GM23248 (cell line): ENCODE data around the gene PCDHGA1. TPM values are rescaled to one million over a fixed set of nuclear protein-coding genes. Genes with fewer than 3 reads are reported as not detected.

Source experiments
- DNase-seq: peaks from one replicate; pipeline ENCODE4 v3.0.0-alpha.2; 2015
- H2AFZ ChIP-seq: fragments of 200-600 bp; sonication (generic); 2 replicates; pipeline ENCODE4 v1.6.1; 2016; ENCODE audit warnings: antibody characterized with exemption
- H3F3A ChIP-seq: fragments of 200-600 bp; sonication (generic); 2 replicates; pipeline ENCODE4 v1.6.1; 2016; ENCODE audit warnings: mild to moderate bottlenecking, antibody characterized with exemption, mixed run types; ENCODE audit not compliant: insufficient read depth
- H3K27ac ChIP-seq: fragments of 200-600 bp; sonication (generic); 2 replicates; pipeline ENCODE4 v1.5.1; 2016; ENCODE audit warnings: mild to moderate bottlenecking
- H3K27me3 ChIP-seq: fragments of 200-600 bp; sonication (generic); replicated peaks from 2 replicates; pipeline ENCODE4 v1.6.1; 2016; ENCODE audit warnings: mild to moderate bottlenecking; ENCODE audit not compliant: insufficient read depth
- H3K36me3 ChIP-seq: fragments of 200-600 bp; sonication (generic); 2 replicates; pipeline ENCODE4 v1.6.1; 2016; ENCODE audit warnings: low read depth, mild to moderate bottlenecking
- H3K4me1 ChIP-seq: fragments of 200-600 bp; sonication (generic); 2 replicates; pipeline ENCODE4 v1.6.1; 2016; ENCODE audit warnings: mild to moderate bottlenecking; ENCODE audit not compliant: insufficient read depth
- H3K4me2 ChIP-seq: fragments of 200-600 bp; sonication (generic); one replicate; pipeline ENCODE4 v1.6.1; 2016; ENCODE audit warnings: mild to moderate bottlenecking; ENCODE audit not compliant: unreplicated experiment
- H3K4me3 ChIP-seq: fragments of 200-600 bp; sonication (generic); 2 replicates; pipeline ENCODE4 v1.5.1; 2016; ENCODE audit warnings: mild to moderate bottlenecking
- H3K79me2 ChIP-seq: fragments of 200-600 bp; sonication (generic); 2 replicates; pipeline ENCODE4 v1.6.1; 2016; ENCODE audit warnings: mild to moderate bottlenecking; ENCODE audit not compliant: insufficient read depth
- H3K9ac ChIP-seq: fragments of 200-600 bp; sonication (generic); 2 replicates; pipeline ENCODE4 v1.6.1; 2016; ENCODE audit warnings: mild to moderate bottlenecking
- H3K9me2 ChIP-seq: fragments of 200-600 bp; sonication (generic); 2 replicates; pipeline ENCODE4 v1.6.1; 2016; ENCODE audit warnings: mixed run types, mild to moderate bottlenecking, moderate library complexity; ENCODE audit not compliant: insufficient read depth
- H3K9me3 ChIP-seq: fragments of 200-600 bp; sonication (generic); one replicate; pipeline ENCODE4 v1.6.1; 2017; ENCODE audit warnings: low read depth
- H4K20me1 ChIP-seq: fragments of 200-600 bp; sonication (generic); 2 replicates; pipeline ENCODE4 v1.6.0; 2016; ENCODE audit not compliant: insufficient read depth
- EZH2 ChIP-seq: fragments of 200-600 bp; sonication (generic); IDR thresholded peaks from 2 replicates; pipeline ENCODE4 v1.6.1; 2018; ENCODE audit warnings: antibody characterized with exemption, mild to moderate bottlenecking; ENCODE audit not compliant: insufficient read depth, poor library complexity, severe bottlenecking
- EZH2phosphoT487 ChIP-seq: fragments of 200-600 bp; sonication (generic); IDR thresholded peaks from 2 replicates; pipeline ENCODE4 v1.6.1; 2018; ENCODE audit warnings: antibody characterized with exemption, moderate library complexity, mild to moderate bottlenecking, low read depth; ENCODE audit not compliant: insufficient read depth
- WGBS, 2 experiments: methylation state at CpG; one replicate each; pipeline ENCODE4 v1.1.6; 2015 to 2017; ENCODE audit warnings: low lambda C conversion rate in 2 of 2, low coverage in 1 of 2; ENCODE audit errors: missing lambda C conversion rate in 2 of 2; 5-methylcytosine and 5-hydroxymethylcytosine counted together
- in situ Hi-C: fragments of 300-500 bp; cut with MboI; formaldehyde crosslinking; loops from 2 replicates; pipeline ENCODE4 v1.15.0; 2020
- polyA plus RNA-seq: library from polyadenylated mRNA; unstranded; fragments of >200 nt; fragmentation: Nextera tagmentation; extraction: Ambion mirVana; gene quantifications from 2 replicates; pipeline ENCODE4 v1.2.1, GENCODE V29; 2016
- total RNA-seq: library from RNA; depleted of rRNA; stranded (reverse); fragments of >200 nt; shearing (Covaris generic); gene quantifications from 2 replicates; pipeline ENCODE4 v1.2.3, GENCODE V29; 2014

PCDHGA1 gene
- total and polyA plus RNA-seq, 2 experiments from 2014 or later = 0.63 to 1.8 TPM

DNA sequence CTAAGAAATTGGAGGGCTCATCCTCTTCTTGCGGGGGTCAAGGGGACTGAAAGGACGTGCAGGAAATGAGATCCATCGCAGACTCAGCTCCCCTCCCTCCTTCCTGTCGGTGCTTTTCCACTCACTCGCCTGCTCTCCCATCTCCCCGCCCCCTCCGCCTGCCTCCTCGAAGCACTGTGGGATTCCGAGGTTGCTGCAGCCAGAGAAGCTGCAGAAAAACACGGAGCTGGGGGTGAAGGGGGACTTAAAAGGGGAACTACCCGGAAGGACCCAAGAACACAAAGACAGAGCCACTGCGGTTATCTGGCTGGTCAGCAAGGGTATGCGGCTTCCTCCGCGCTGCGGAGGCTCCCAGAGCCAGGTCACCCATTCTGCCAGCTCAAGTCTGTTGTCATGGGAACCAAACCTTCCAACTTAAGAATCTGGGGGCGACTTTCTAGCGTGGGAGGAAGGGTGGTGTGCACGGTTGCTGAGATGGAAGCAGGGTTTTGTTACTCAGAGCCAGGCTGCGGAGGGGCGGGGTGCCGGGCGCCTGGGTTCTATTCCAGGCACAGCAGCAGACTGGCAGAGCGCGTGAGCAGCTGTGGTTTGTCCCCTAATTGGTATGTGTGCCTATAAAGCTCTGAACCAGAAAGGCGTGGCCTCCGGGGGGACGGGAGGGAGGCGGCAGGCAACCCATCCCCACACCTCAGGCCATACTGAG, 183.5 kb downstream of the PCDHGA1 start:
- TF ChIP-seq EZH2phosphoT487 (no peak), EZH2 (no peak)
- peak overlapping the region; percentile 90 for H3K9ac ChIP-seq
- H2AFZ ChIP-seq = 0 out of 2 replicates have a peak overlapping the region, but pooled peaks have one; percentile 31
- peak overlapping the region; percentile 69 for H3K4me3 ChIP-seq
- DNase-seq = peak; percentile 97
- H3K27ac ChIP-seq = peak overlapping the region; percentile 94
- 0 out of 2 replicates have a peak, but pooled peaks cover 3% of the 10 kb centered on the region for H3K36me3 ChIP-seq
- H3K79me2 ChIP-seq = peaks cover 8% of the 10 kb centered on the region; the same call in 1 of the 2 replicates
- no peaks in the 10 kb centered on the region for H4K20me1 ChIP-seq
- H3K4me2 ChIP-seq = peak overlapping the region; percentile 81
- no peaks in the 10 kb centered on the region for H3K9me3 ChIP-seq
- H3F3A ChIP-seq = peaks cover 47% of the 10 kb centered on the region
- in situ Hi-C loops = no loop called here
- no peaks in the 10 kb centered on the region for H3K9me2 ChIP-seq
- no peaks in the 10 kb centered on the region for H3K27me3 ChIP-seq
- WGBS, 2 experiments = 1 to 2% methylated on average over 29 of the region's 29 CpGs
- peaks cover 76% of the 10 kb centered on the region for H3K4me1 ChIP-seq

- peaks cover 8% of the 10 kb centered on the region; the same call in 1 of the 2 replicates for H3K79me2 ChIP-seq
- H3K9ac ChIP-seq = peak overlapping the region; percentile 90
- H3K9me3 ChIP-seq = no peaks in the 10 kb centered on the region
- H3K36me3 ChIP-seq = 0 out of 2 replicates have a peak, but pooled peaks cover 3% of the 10 kb centered on the region
- H3K27ac ChIP-seq = peak overlapping the region; percentile 94
- TF ChIP-seq EZH2phosphoT487 = no peak
- TF ChIP-seq EZH2 = no peak
- H3K9me2 ChIP-seq = no peaks in the 10 kb centered on the region
- H3K4me2 ChIP-seq = peak overlapping the region; percentile 81
- H4K20me1 ChIP-seq = no peaks in the 10 kb centered on the region
- in situ Hi-C loops = no loop called here
- 17 to 18% methylated on average over 6 of the region's 6 CpGs for WGBS, 2 experiments
- peak overlapping the region; percentile 69 for H3K4me3 ChIP-seq
- peak; percentile 73 for DNase-seq
- H3K27me3 ChIP-seq = no peaks in the 10 kb centered on the region
- peaks cover 50% of the 10 kb centered on the region for H3F3A ChIP-seq
- H3K4me1 ChIP-seq = peaks cover 72% of the 10 kb centered on the region
- no peak overlapping the region for H2AFZ ChIP-seq
These were observed 184.2 kb downstream of the PCDHGA1 start for GRCh38 chr5:141514330-141515133.

GRCh38 chr5:141515141-141515540, 184.8 kb downstream of the PCDHGA1 start:
- Histone ChIP-seq H3K36me3 (0 out of 2 replicates have a peak, but pooled peaks cover 3% of the 10 kb centered on the region), H3K9me2 (no peaks in the 10 kb centered on the region), H2AFZ (no peak overlapping the region), H3K79me2 (peaks cover 8% of the 10 kb centered on the region; the same call in 1 of the 2 replicates), H3K27me3 (no peaks in the 10 kb centered on the region), H3F3A (peaks cover 50% of the 10 kb centered on the region), H3K4me2 (peak overlapping the region; percentile 81), H3K9me3 (no peaks in the 10 kb centered on the region), H3K4me1 (peaks cover 73% of the 10 kb centered on the region), H3K27ac (peak overlapping the region; percentile 94), H3K9ac (peak overlapping the region; percentile 90), H4K20me1 (no peaks in the 10 kb centered on the region), H3K4me3 (no peak overlapping the region)
- in situ Hi-C loops = no loop called here
- no peak for DNase-seq
- 95 to 96% methylated on average over 3 of the region's 3 CpGs for WGBS, 2 experiments
- TF ChIP-seq EZH2 (no peak), EZH2phosphoT487 (no peak)

DNA sequence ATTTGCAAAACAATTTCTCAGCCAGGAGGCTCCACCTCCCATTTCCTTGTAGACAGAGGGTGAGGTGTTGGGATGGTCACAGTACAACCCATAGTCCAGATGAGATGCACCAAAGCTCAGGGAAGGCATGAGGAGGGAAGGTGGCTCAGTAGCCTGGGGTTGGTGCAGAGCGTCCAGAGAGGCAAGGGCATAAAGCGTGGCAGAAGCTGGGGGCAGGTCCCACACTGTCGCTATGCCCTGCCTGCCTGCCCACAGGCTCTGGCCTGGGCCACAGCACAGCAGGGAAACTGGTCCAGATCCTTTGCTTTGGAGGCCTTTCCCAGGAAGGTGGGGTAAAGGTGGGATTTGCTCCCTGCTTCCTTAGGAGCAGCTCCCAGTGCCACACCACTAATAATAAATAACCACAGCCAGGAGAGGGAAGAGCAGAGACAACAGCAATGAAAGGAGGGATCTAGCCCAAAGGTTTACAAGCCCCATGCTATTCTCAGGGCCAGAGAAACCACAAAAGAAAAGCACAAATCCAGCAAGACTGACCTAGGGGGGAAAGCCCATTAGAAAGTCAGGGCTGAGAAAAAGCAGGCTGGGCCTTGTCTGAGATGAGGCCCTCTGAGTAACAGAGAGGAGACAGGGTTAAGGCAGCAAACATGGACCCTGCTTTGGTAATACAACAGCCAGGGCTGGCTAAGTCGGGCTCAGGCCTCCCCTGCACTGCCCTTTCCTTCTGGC, 185.8 kb downstream of the PCDHGA1 start:
- no peak overlapping the region for H2AFZ ChIP-seq
- H3K9me2 ChIP-seq = no peaks in the 10 kb centered on the region
- H4K20me1 ChIP-seq = no peaks in the 10 kb centered on the region
- 0 out of 2 replicates have a peak, but pooled peaks cover 3% of the 10 kb centered on the region for H3K36me3 ChIP-seq
- no peaks in the 10 kb centered on the region for H3K9me3 ChIP-seq
- peak overlapping the region; percentile 94 for H3K27ac ChIP-seq
- no peaks in the 10 kb centered on the region for H3K27me3 ChIP-seq
- peak overlapping the region; percentile 90 for H3K9ac ChIP-seq
- H3K4me3 ChIP-seq = no peak overlapping the region
- H3K4me1 ChIP-seq = peaks cover 82% of the 10 kb centered on the region
- WGBS, 2 experiments = 67 to 71% methylated on average over 4 of the region's 4 CpGs
- peaks cover 4% of the 10 kb centered on the region; the same call in 1 of the 2 replicates for H3K79me2 ChIP-seq
- no peak for DNase-seq
- in situ Hi-C loops = no loop called here
- H3K4me2 ChIP-seq = no peak overlapping the region
- TF ChIP-seq EZH2 = no peak
- TF ChIP-seq EZH2phosphoT487 = no peak
- H3F3A ChIP-seq = peaks cover 59% of the 10 kb centered on the region
